HS-27A (cell line): Measurements from ENCODE around the gene SOX13.
A peak's percentile ranks its signal among the peaks of the same experiment; 100 is the strongest.

Experiments
- DNase-seq: peaks from one replicate; pipeline ENCODE4 v3.0.0-alpha.2; 2012; ENCODE audit warnings: low read depth, missing footprints

The SOX13 gene

GRCh38 chr1:204062106-204062505 lies 10.8 kb upstream of the SOX13 start:
- no peak for DNase-seq

DNA sequence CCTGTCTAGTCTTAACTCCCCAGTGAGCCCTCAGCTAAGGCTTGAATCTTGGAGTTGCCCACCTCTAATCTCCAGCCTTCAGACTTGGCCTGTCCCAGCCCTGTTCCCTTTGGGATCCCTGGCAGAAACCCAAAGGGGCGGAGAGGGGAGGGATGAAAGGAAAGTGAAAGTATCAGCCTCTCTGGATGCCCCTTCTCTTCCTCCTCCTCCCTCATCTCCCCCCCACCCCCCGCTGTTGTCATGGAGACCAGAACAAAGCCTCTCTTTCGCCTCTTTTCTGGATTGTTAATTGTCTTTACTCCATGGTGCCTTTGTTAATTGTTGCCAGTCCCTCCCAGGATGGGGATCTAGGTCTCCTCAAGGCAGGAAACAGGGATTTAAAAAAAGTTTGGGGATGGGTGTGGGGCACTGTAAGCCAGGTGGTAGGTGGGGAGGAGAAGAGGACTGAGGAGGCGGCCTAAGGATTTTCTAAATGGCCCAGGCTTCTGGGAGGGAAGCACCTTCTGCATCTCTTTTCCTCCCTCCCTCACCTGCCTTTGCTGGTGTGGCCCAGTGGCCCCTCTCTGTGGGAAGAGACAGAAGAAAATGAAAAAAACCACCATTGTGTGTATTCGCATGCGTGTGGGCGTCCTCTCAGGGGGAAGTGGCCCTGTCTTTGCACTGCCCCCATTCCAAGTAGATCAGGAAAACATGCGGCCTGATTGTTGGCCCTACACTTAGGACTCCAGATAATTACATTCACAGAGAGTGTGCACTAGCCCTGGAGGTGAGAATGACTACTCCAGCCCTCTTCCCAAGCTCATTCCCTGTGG lies 7.5 kb upstream of the SOX13 start:
- no peak for DNase-seq

DNA sequence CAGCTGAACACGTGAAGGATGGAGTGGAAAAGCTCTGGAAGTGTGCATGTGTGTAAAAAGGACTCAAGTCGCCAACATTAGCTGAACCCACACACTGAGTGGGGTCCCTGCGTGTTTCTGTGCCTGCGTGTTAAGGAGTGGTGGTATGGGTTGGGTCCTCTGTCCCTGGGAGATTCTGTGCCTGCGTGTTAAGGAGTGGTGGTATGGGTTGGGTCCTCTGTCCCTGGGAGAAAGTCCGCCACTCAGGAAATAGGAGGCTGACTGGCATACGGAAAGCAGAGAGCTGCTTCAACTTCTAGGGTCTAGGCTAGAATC lies 7.0 kb upstream of the SOX13 start:
- DNase-seq = no peak

DNA sequence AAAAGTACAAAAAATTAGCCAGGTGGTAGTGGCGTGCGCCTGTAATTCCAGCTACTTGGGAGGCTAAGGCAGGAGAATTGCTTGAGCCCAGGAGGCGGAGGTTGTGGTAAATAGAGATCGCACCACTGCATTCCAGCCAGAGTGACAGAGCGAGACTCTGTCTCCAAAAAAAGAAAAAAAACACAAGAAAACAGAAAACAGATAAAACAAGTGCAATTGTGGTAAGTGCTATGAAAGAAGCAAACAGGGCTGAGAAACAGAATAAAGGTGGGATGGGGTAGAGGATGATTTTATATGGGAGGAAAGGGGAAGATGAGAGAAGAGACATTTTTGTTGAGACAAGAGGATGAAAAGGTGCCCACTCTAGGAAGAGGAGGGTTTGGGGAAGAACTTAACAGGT lies 5.0 kb upstream of the SOX13 start:
- no peak for DNase-seq

DNA sequence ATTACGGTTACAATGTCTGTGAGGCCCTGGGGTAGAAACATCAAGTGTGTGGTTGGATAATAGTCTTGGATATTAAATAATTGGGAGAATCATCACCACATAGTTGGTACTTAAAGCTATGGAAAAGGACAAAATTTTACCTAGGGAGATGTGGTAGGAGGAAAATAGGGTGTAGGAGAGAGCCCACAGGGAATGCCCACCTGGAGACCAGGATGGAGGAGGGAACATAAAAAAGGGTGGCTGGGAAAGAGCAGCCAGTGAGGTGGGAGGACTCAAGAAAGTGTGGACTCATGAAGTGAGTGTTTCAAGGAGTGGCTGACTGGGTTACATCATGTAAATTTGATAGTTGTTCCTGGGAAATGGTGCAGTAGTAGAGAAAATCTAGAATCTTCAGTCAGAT lies 3.0 kb upstream of the SOX13 start:
- DNase-seq = no peak

GRCh38 chr1:204070895-204071294 lies 2.0 kb upstream of the SOX13 start:
- no peak for DNase-seq

- DNase-seq = no peak
These were observed 940 bp downstream of the SOX13 start for GRCh38 chr1:204073837-204074273.

- no peak for DNase-seq
These were observed 1.6 kb downstream of the SOX13 start for GRCh38 chr1:204074274-204075138.

DNA sequence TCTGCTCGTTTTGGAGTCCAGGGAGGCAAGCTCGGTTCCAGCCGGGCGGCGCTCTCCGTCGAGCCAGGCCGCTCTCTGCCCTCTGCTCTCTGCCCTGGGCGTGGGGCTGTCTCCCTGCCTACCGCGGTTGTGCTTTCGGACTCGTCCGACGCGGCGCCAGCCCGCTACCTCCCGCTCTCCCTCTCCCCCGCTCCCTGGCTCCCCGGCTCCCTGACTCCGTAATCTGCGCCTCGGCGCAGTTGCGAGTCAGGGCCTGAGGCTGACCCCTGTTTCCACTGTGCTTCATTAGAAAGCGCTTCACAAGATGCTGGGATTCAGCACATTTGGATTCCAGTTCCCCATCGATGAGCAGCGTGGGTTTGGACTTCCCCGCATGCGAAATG lies 2.2 kb downstream of the SOX13 start:
- DNase-seq = no peak

DNA sequence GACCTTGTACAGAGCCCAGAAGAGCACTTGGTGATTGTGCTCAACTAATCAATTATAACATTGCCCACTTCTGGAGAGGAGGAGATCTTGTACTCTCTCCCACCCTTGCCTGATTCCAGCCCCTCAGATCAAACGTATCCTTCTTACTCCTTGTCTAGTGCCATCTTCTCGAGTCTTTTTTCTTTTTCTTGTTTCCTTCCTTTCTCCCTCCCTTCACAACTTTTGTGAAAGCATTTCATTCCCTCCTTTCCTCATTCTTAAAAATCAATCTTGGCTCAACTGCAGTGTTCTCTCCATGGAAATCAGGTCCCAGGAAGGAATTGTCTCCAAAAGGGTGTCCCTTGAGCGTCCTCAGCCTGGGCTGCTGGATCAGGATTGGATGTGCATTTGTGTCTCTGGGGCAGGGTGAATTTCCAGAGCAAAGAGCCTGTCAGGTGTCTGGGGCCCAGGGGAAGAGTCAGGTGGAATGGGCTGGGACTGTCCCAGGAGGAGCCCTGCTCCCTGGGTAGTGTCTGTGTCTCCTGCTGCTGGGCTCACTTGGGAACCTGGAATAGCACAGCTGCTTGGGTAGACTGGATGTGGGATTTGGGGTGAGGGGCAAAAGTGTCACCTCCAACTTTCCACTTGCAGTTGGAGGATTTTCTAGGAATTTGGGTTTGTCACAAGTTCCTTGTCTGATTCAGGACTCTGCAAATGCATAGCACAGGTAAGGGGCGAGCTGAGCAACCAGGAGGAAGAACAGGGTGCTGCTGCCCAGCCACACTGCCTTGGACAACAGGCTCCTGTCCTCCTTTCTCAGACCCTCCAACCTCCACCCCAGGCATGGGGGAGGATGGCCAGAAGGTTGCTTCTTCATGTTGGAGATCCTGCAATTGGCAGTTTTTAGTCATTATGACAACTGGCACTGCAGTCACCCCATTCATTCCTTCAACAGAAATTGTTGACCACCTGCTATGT lies 3.3 kb downstream of the SOX13 start:
- DNase-seq = no peak

- DNase-seq = no peak
These were observed 4.0 kb downstream of the SOX13 start for GRCh38 chr1:204076891-204077290.

GRCh38 chr1:204077979-204078696 lies 5.2 kb downstream of the SOX13 start:
- no peak for DNase-seq

DNA sequence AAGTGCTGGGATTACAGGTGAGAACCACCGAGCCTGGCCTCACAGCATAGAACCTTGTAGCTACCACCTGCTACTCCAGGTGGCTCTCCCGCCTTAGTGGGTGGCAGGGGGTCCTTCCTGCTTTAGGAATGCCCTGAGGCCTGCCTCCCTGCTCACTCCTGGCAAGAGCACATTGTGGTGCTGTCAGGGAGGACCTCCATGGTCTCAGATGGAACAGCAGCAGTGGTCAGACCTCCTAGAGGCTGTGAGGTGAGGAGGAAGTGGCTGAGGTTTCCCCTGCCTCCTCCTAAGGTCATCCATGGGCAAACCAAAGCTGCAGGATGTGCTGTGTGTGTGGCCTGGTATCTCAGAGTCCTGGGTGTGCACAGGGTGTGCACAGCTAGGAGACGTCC lies 6.7 kb downstream of the SOX13 start:
- no peak for DNase-seq

- peak; percentile 81 for DNase-seq
These were observed 7.4 kb downstream of the SOX13 start for GRCh38 chr1:204080163-204080903.

- DNase-seq = no peak
These were observed 8.4 kb downstream of the SOX13 start for GRCh38 chr1:204081164-204081790.

DNA sequence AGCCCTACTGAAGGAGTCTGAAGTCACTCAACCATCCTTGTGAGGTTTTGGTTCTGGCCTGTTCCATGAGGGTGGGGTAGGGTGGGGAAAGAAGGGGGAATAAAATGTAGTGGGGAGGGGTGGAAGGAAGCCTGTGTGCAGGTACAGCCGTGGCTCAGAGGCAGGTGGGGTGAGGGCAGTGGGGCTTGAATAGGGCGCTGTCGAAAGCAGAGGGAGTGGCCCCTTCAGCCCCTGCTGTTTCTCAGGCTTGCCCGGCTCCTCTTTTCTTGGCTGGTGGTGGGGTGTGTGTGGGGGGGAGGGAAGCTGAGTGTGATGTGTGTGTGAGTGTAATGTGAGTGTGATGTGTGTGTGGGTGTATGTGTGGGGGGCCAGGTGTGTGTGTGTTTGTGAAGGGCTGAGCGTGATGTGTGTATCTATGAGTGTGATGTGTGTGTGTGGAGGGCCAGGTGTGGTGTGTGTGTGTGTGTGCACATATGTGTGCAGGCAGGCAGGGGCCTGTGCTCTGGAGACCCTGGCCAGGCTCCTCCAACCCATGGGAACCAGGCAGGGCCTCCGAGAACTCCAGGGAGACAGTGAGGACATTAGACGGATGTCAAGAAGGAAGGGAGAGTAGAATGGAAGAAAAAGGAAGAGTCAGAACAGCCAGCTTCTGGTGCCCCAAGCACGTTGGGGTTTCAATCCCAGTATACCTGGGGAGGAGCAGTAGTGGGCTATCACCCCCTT lies 9.0 kb downstream of the SOX13 start:
- no peak for DNase-seq

DNA sequence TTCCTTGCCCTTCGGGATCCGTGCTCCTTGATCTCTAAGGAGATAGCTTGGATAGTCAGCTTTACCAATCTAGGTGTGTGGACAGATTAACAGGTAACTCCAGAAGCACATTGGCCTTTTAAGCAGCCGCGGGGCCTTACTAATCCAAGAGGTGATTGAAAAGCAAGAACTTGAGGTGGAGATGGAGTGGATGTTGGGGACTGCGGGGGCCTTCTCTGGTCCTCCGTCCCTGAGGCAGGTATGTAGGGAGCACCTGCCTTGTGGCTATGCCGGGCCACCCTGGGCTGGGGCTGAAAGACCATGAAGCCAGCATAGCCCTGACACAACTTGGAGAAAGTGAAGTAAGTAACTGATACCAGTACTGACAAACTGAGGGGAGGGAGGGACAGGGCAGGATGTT lies 10.6 kb downstream of the SOX13 start:
- DNase-seq = no peak

DNA sequence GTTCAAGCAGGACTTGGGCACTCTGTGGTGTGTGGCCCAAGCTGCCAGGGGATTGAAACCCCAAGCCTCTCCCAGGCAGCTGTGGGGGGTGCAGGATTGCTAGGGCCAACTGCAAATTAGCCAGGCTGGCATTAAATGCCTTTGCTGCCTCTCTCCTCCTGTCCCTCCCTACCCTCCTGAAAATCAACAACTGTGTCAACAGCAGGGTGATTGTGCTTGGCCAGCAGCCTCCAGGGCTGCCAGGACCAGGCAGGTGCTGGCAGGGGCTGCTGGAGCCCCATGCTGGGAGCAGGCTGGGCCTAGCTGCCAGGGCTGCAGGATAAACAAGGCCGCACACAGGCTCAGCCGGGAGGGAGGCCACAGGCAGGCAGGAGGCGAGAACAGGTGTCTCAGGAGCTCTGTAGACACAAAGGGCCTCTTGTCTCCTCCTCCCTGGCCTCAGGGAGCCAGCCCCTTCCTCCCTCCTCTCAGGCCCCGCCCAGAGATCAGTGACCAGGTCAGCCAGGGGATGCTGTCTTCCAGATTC lies 11.4 kb downstream of the SOX13 start:
- DNase-seq = no peak

GRCh38 chr1:204085876-204086275 lies 13.0 kb downstream of the SOX13 start:
- no peak for DNase-seq
